H1 (cell line): ENCODE results near the gene CEP350. TPM values are rescaled to one million over a fixed set of nuclear protein-coding genes. Genes with fewer than 3 reads are reported as not detected.

Source experiments
- CHD7 ChIP-seq: fragments of 300-600 bp; sonication (generic); IDR thresholded peaks from 2 replicates; pipeline ENCODE4 v1.7.1; 2012; ENCODE audit warnings: low read length, moderate library complexity, mild to moderate bottlenecking, inconsistent platforms; ENCODE audit not compliant: insufficient replicate concordance
- USF2 ChIP-seq: IDR thresholded peaks from 2 replicates; pipeline ENCODE4 v1.6.1; 2011; ENCODE audit warnings: low read length, improper control_type of control experiment
- polyA plus RNA-seq, 7 experiments: library from polyadenylated mRNA; depleted of rRNA in 3 of 7; stranded (reverse) in 5 of 7; unstranded in 2 of 7; fragments of >200 nt in 5 of 7; fragments of 200-250 nt in 2 of 7; gene quantifications; 1 replicate in 5 of 7; 2 replicates in 1 of 7; 4 replicates in 1 of 7; pipeline versions ENCODE4 v1.2.1 to v1.2.3, GENCODE V29; 2011 to 2013; ENCODE audit warnings: missing spikeins in 2 of 7, mixed read lengths in 2 of 7
- total RNA-seq: library from RNA; stranded (reverse); fragmentation: NEBNext Ultra II Directional; extraction: Animal tissue kit (Norgen Biotek cat#: 25700); gene quantifications from 2 replicates; pipeline ENCODE4 v1.2.1, GENCODE V29; 2021

The CEP350 gene
- total and polyA plus RNA-seq, 2 of the 8 experiments (the other 6 are each of a cell fraction or from before 2014, with no cell fraction given), result 5.6 to 39.4 TPM

GRCh38 chr1:180130651-180131050 lies 176.0 kb downstream of the CEP350 start (continued):
- TF ChIP-seq CHD7 (no peak), USF2 (no peak)
